ENCODE measurements around the gene WDR35.
A peak's percentile ranks its signal among the peaks of the same experiment; 100 is the strongest.

Gene WDR35

GRCh38 chr2:19989667-19990415 is at the start of gene WDR35:
Gene WDR35, minus strand, starts transcription at chr2:19990105. Its CDS starts 90 bp downstream, at chr2:19990015.
- peak; percentile 92 to 96 for DNase-seq

DNA sequence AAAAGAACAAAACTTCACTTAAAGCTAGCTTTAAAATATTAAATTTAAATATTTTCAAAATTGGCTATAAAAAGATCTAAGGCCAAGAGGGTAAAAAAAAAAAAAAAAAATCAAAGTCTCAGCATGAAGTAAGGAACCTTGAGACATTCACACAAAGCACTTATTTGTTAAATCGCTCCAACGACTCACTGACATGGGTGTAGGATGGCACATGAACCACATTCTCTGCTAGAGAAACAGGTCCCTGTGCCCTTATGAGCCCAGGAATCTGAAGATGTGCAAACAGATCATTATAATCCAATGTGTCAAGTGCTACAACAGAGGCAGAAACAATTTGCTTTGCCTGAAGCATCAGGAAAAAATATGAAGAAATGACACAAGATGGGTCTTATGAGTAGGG is 47.8 kb upstream of the WDR35 start:
- no peak for DNase-seq

GRCh38 chr2:20035955-20036666 is 46.2 kb upstream of the WDR35 start:
- no peak for DNase-seq

- no peak for DNase-seq
Measured at GRCh38 chr2:20034821-20035220, 44.9 kb upstream of the WDR35 start.

GRCh38 chr2:20034218-20034617 is 44.3 kb upstream of the WDR35 start:
- DNase-seq, result no peak

- DNase-seq, result no peak
Measured at GRCh38 chr2:20033322-20033721, 43.4 kb upstream of the WDR35 start.

- no peak for DNase-seq
Measured at GRCh38 chr2:20030224-20030623, 40.3 kb upstream of the WDR35 start.

- DNase-seq, result no peak
Measured at GRCh38 chr2:20027705-20028434, 38.0 kb upstream of the WDR35 start.

DNA sequence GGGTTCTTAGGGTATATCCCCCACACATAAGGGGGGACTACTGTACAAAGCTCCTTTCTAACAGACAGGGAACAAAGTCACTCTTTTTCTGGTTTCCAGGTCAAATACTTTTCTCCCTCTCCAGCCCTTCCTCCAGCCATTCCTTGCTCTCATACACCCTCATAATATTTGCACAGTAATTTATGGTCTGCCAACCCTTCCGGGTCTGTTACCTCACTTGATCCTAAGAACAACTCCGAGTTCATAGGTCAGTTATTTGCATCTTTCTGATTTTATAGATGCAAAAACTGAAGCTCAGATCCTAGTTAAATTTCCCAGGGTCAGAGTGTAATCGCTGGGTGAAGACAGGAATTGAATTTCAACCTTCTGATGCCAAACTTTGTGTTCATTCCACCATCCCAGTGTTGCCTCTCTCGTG is 37.4 kb upstream of the WDR35 start:
- DNase-seq, result no peak

DNA sequence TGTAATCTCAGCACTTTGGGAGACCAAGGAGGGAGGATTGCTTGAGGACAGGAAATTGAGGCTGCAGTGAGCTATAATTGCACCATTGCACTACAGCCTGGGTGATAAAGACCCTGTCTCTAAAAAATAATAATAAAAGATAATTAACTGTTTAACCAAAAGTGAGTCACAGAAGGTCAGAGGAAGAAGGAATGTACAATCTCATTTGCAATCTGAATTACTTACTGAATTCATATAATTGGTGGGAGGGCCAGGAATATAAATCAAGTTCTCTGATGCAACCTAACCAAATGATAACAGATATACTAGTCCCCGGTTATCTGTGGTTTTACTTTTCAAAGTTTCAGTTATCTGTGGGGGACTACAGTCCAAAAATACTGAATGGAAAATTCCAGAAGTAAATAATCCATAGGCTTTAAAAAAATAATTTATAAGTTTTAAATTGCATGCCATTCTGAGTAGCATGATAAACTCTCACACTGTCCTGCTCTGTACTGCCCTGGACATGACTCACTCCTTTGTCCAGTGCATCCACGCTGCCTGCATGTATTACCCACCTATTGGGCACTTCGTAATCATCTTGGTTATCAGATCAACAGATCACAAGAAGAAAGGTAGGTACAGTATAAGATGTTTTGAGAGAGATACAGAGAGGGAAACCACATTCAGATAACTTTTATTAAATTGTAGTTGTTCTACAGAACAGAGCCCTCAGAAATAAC is 35.3 kb upstream of the WDR35 start:
- no peak for DNase-seq

DNA sequence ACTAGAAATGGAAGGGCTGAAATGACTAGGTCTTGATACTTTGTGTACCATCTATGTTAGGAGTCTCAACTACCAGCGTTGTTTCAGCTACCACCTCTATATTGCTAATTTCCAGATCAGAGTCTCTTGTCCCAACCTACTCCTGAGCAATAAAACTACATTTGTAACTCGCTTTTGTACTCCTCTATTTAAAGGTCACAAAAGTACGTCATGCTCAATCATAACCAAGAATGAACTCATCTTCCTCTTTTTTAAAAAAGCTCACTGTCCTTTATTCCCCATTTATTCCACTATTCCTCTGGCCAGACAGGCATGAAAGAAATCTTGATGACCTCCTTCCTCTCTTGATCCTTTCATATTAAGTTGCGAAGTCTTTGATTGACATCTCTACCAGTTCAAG is 33.8 kb upstream of the WDR35 start:
- DNase-seq, result no peak

DNA sequence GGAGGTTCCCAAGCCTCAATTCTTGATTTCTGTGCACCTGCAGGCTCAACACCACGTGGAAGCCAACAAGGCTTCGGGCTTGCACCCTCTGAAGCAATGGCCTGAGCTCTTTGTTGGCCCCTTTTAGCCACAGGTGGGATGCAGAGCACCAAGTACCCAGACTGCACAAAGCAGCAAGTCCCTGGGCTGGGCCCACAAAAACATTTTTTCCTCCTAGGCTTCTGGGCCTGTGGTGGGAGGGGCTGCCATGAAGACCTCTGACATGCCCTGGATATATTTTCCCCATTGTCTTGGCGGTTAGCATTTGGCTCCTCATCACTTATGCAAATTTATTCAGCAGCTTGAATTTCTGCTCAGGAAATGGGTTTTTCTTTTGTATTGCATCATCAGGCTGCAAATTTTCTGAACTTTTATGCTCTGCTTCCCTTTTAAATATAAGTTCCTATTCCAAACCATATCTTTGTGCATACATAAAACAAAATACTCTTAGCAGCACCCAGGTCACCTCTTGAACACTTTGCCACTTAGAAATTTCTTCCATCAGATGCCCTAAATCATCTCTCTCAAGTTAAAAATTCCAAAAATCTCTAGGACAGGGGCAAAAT is 31.6 kb upstream of the WDR35 start:
- DNase-seq, result no peak

GRCh38 chr2:20019747-20020146 is 29.8 kb upstream of the WDR35 start:
- DNase-seq, result no peak

GRCh38 chr2:20018601-20019152 is 28.8 kb upstream of the WDR35 start:
- no peak for DNase-seq

GRCh38 chr2:20016346-20016745 is 26.4 kb upstream of the WDR35 start:
- DNase-seq, result no peak

DNA sequence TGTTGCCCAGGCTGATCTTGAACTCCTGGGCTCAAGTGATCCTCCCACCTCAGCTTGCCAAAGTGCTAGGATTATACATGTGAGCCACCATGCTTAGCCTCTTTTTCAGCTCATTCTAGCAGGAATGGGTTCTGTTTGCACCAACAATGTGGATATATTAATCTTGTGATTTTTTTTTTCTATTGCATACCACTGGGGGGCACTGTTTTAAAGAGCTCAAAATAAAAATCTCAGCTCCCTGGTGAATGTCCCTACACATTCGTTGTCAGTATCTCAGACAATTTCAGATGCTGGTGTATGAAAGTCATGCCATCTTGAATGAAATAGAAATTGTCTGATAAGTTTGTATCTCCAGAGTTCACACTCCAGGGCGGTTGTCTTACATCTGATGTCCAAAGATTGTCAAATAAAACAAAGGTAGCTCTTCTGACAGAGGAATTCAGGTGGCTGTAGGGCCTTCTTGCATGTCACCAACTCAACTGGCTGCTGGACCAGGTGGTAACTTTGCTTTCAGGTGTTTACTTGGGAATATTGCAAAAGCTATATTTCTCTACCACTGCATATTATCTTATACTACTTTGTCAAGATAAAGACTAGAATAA is 25.7 kb upstream of the WDR35 start:
- DNase-seq, result no peak

GRCh38 chr2:20013126-20013849 is 23.4 kb upstream of the WDR35 start:
- no peak for DNase-seq

DNA sequence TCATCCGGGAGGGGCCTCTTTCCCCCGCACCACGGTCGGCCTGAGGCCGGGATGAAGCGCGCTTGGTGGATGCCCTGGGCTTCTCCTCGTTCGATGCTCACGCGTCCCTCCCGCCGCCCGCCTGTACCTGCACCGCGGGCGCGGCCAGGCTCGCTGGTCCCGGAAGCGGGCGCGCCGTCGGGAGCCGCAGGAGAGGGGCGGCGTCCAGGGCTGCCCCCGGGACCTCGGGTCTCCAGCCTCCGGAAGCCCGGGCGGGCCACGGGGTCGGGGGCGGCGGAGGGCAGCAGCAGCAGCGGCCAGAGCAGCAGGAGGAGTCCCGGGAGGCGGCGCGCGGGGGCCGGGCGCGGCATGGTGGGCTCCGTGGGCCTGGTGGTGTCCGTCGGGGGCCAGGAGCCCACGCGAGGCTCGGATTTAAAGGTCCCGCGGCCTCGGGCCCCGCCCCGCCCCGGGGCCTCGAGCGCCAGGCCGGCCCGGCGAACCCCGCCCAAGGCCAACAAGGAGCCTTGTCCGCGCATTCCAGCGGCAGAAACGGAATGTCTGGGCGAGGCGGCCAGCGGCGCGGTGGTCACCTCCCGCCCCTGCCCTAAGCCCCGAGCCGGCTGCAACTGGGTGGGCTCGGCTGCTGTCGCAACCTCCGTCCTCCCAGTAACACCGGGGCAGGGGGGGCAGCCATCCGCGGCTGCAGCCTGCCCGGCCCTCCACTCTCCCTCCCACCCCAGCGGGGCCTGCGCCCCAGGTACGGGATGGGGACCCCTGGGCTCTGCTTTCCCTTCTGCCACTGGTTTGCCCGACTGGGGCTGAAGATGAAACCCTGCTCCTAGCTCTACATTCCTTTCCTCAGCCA is 22.6 kb upstream of the WDR35 start, which contains the start of gene MATN3:
TSS of gene MATN3 (minus strand) at position 387 of the 844 bp plus-strand sequence. CDS start at position 350, 37 bp downstream.
- peak in 1 of 2 donors; percentile 17 for DNase-seq

DNA sequence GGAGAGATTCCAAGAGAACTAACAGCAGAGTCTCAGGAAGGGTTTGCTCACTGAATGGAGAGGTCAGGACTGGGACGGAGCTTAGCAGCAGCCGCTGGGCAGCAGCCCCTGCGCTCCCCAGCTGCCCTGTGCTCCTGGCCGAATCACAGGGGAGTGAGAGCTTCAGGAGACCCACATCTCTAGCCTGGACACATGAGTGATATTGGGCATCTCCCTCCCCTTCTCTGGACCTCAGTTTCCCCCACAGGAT is 22.1 kb upstream of the WDR35 start:
- no peak for DNase-seq

GRCh38 chr2:20011276-20012031 is 21.5 kb upstream of the WDR35 start:
- no peak for DNase-seq

Measured in stimulated activated CD4-positive, alpha-beta T cell treated with anti-CD3 and anti-CD28 coated beads, Interleukin-2, amount 100 ng/mL, for 24 hours (primary cell).